ENCODE measurements around the gene RPL10. TPM values are rescaled to one million over a fixed set of nuclear protein-coding genes. Genes with fewer than 3 reads are reported as not detected.

Gene RPL10
- 1,000 to 10,000 TPM; 1,381 to 3,072 (median 2,052) TPM for total RNA-seq
- 1,000 to 10,000 TPM; 2,362 to 5,995 TPM for polyA plus RNA-seq
- long read RNA-seq, donor 1, transcript RPL10-201 (6 exons, 2,278 nt) = major isoform, 650 of 721 reads
- long read RNA-seq, donor 1, transcript RPL10-204 (7 exons, 2,318 nt) = minor isoform, 27 of 721 reads
- long read RNA-seq, donor 1, partial matches to known transcripts = 28 of 721 reads
- long read RNA-seq, donor 1, other reads (novel, unspliced or antisense) = 8 of 721 reads
- long read RNA-seq, donor 2, transcript RPL10-204 (7 exons, 2,318 nt) = minor isoform, 37 of 1,064 reads
- long read RNA-seq, donor 2, transcript RPL10-216 (5 exons, 1,369 nt) = minor isoform, 6 of 1,064 reads
- long read RNA-seq, donor 2, transcript RPL10-201 (6 exons, 2,278 nt) = major isoform, 954 of 1,064 reads
- long read RNA-seq, donor 2, partial matches to known transcripts = 56 of 1,064 reads
- long read RNA-seq, donor 2, other reads (novel, unspliced or antisense) = 5 of 1,064 reads
- long read RNA-seq, donor 3, transcript RPL10-201 (6 exons, 2,278 nt) = major isoform, 620 of 689 reads
- long read RNA-seq, donor 3, transcript RPL10-204 (7 exons, 2,318 nt) = minor isoform, 31 of 689 reads
- long read RNA-seq, donor 3, partial matches to known transcripts = 19 of 689 reads
- long read RNA-seq, donor 3, other reads (novel, unspliced or antisense) = 13 of 689 reads

- intact Hi-C loops (cut with DNase I) = loop anchor here in 2 of 10 donors (5.0 kb wide), 4 partner anchors 79 to 139 kb away; partner anchors contain the start of genes FAM3A (in 1 of the 2), LAGE3 (in 1 of the 2) and SLC10A3 (in 1 of the 2)
- ATAC-seq = peak; percentile 87 to 97 (median 92)
- H3K9me3 ChIP-seq = no peaks in the 10 kb centered on the region
- H3K27ac ChIP-seq = peak within 1 kb of the TSS; percentile 98 to 100 (median 98)
- peaks cover 0 to 31% (median 24%) of the 10 kb centered on the region in 9 donors for H3K36me3 ChIP-seq
- H3K27me3 ChIP-seq = no peaks in the 10 kb centered on the region
- peak; percentile 92 to 97 (median 96) for DNase-seq
- peak in 1 of 2 donors; percentile 91 for TF ChIP-seq POLR2A (IDR thresholded peaks at IDR 0.05)
- TF ChIP-seq CTCF (IDR thresholded peaks at IDR 0.05) = no peak
- peaks cover 0 to 16% (median 10%) of the 10 kb centered on the region in 12 donors for H3K4me1 ChIP-seq
- WGBS, 4 donors = 0 to 52% (median 14%) methylated on average over 63 to 69 of the region's 69 CpGs
- peak within 1 kb of the TSS; percentile 67 to 99 (median 86) for H3K4me3 ChIP-seq
Measured at GRCh38 chrX:154397888-154398667, at the start of gene RPL10. Gene RPL10 (plus strand): TSS chrX:154398377. CDS start chrX:154398520, 143 bp downstream.

- intact Hi-C loops (cut with DNase I) = no loop called here
- ATAC-seq (no peak), DNase-seq (peak in 3 of 5 donors; percentile 6 to 27 (median 26))
- Histone ChIP-seq H3K27ac (peak overlapping the region in 2 of 12 donors; percentile 52 to 64), H3K27me3 (no peaks in the 10 kb centered on the region), H3K36me3 (peaks cover 0 to 58% (median 53%) of the 10 kb centered on the region in 9 donors), H3K9me3 (no peaks in the 10 kb centered on the region), H3K4me1 (peaks cover 0 to 19% (median 0%) of the 10 kb centered on the region in 12 donors), H3K4me3 (no peak overlapping the region)
- WGBS, 4 donors = 82 to 90% (median 86%) methylated on average over 19 to 24 of the region's 24 CpGs
- TF ChIP-seq CTCF (IDR thresholded peaks at IDR 0.05) (no peak), POLR2A (IDR thresholded peaks at IDR 0.05) (no peak)
Measured at GRCh38 chrX:154348646-154349358, 49.4 kb upstream of the RPL10 start.

GRCh38 chrX:154349359-154349935, 48.7 kb upstream of the RPL10 start:
- ATAC-seq (no peak), DNase-seq (peak in 1 of 5 donors; percentile 32)
- no peak overlapping the region for H3K4me3 ChIP-seq
- peaks cover 0 to 19% (median 0%) of the 10 kb centered on the region in 12 donors for H3K4me1 ChIP-seq
- WGBS, 4 donors = 59 to 73% (median 65%) methylated on average over 8 to 19 of the region's 19 CpGs
- H3K36me3 ChIP-seq = peaks cover 0 to 64% (median 60%) of the 10 kb centered on the region in 9 donors
- no peaks in the 10 kb centered on the region for H3K9me3 ChIP-seq
- TF ChIP-seq POLR2A (IDR thresholded peaks at IDR 0.05) = no peak
- no peak for TF ChIP-seq CTCF (IDR thresholded peaks at IDR 0.05)
- peak overlapping the region in 2 of 12 donors; percentile 22 to 64 for H3K27ac ChIP-seq
- intact Hi-C loops (cut with DNase I) = no loop called here
- no peaks in the 10 kb centered on the region for H3K27me3 ChIP-seq

All from heart left ventricle (tissue), 16 donors.